ENCODE data around the gene DBN1.

The DBN1 gene

GRCh38 chr5:177473443-177474001, at the start of gene DBN1:
DBN1 (minus strand) TSS chr5:177473634; CDS start chr5:177473521, 113 bp downstream.
- no peak for DNase-seq (ENCODE audit: low read depth, low spot score)

GRCh38 chr5:177520916-177521513, 47.6 kb upstream of the DBN1 start:
- no peak for DNase-seq (ENCODE audit: low read depth, low spot score)

GRCh38 chr5:177520271-177520670, 46.8 kb upstream of the DBN1 start:
- DNase-seq (ENCODE audit: low read depth, low spot score): no peak

GRCh38 chr5:177519463-177520235, 46.2 kb upstream of the DBN1 start:
- no peak for DNase-seq (ENCODE audit: low read depth, low spot score)

GRCh38 chr5:177516601-177517568, 43.5 kb upstream of the DBN1 start, which contains the start of gene DDX41:
DDX41 (minus strand) TSS chr5:177516961; CDS start chr5:177516945, 16 bp downstream.
- peak; percentile 98 for DNase-seq (ENCODE audit: low read depth, low spot score)

- no peak for DNase-seq (ENCODE audit: low read depth, low spot score)
These were observed 42.1 kb upstream of the DBN1 start for GRCh38 chr5:177515580-177515979.

- no peak for DNase-seq (ENCODE audit: low read depth, low spot score)
These were observed 41.1 kb upstream of the DBN1 start for GRCh38 chr5:177514541-177514940.

- DNase-seq (ENCODE audit: low read depth, low spot score): no peak
These were observed 40.1 kb upstream of the DBN1 start for GRCh38 chr5:177513500-177513899.

GRCh38 chr5:177512736-177513380, 39.4 kb upstream of the DBN1 start:
- no peak for DNase-seq (ENCODE audit: low read depth, low spot score)

- no peak for DNase-seq (ENCODE audit: low read depth, low spot score)
These were observed 38.6 kb upstream of the DBN1 start for GRCh38 chr5:177511796-177512675.

GRCh38 chr5:177511181-177511580, 37.7 kb upstream of the DBN1 start:
- DNase-seq (ENCODE audit: low read depth, low spot score): no peak

- DNase-seq (ENCODE audit: low read depth, low spot score): no peak
These were observed 37.2 kb upstream of the DBN1 start for GRCh38 chr5:177510567-177511053.

GRCh38 chr5:177509991-177510566, 36.6 kb upstream of the DBN1 start:
- DNase-seq (ENCODE audit: low read depth, low spot score): no peak

- no peak for DNase-seq (ENCODE audit: low read depth, low spot score)
These were observed 36.0 kb upstream of the DBN1 start, which contains the start of gene DOK3 for GRCh38 chr5:177509381-177509951. DOK3 (minus strand) TSS chr5:177509826; CDS start chr5:177509540, 286 bp downstream.

GRCh38 chr5:177508837-177509236, 35.4 kb upstream of the DBN1 start:
- DNase-seq (ENCODE audit: low read depth, low spot score): no peak

GRCh38 chr5:177508221-177508611, 34.8 kb upstream of the DBN1 start:
- no peak for DNase-seq (ENCODE audit: low read depth, low spot score)

- DNase-seq (ENCODE audit: low read depth, low spot score): no peak
These were observed 34.3 kb upstream of the DBN1 start for GRCh38 chr5:177507596-177508220.

GRCh38 chr5:177507165-177507564, 33.7 kb upstream of the DBN1 start:
- DNase-seq (ENCODE audit: low read depth, low spot score): no peak

- no peak for DNase-seq (ENCODE audit: low read depth, low spot score)
These were observed 31.6 kb upstream of the DBN1 start for GRCh38 chr5:177505075-177505474.
